HG03108 (cell line): Measurements from ENCODE around the gene ABHD14A.

Experiments
- ATAC-seq: cut with Tn5 transposase; IDR thresholded peaks from one replicate; pipeline ENCODE4 v1.9.1; 2021; ENCODE audit warnings: moderate library complexity; ENCODE audit not compliant: unreplicated experiment

ABHD14A gene

DNA sequence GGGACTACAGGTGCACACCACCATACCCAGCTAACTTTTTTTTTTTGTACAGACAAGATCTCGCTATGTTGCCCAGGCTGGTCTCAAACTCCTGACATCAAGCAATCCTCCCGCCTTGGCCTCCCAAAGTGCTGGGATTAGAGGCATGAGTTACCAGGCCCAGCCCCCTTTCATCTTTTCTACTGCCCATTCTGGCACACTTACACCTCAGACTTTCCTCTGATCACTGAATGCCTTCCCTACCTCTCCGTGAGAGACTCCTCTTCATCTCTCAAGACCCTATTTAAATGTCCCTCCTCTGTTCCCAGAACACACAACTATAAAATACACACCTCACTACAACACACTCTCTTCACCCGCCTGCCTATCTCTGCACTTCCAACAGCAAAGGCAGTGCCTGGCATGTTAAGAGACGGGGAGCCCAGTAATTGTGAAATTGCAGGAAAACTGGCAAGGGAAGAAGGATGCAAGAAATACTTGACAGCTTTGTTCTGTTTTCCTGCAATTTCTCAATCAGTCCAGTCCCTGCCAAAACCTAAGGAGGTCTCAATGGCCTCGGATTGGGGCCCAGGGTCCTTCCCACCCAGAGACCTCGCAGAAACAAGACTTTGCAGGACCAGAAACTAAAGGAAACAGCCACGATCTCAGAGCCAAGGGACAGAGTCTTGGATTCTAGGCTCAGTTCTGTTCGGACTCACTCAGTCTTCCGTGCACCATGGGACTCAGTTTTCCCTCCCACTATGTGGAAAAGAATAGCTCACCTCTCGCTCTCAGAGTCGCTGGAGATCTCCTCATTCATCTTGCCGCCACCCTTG is 34.0 kb upstream of the ABHD14A start:
- no peak for ATAC-seq

DNA sequence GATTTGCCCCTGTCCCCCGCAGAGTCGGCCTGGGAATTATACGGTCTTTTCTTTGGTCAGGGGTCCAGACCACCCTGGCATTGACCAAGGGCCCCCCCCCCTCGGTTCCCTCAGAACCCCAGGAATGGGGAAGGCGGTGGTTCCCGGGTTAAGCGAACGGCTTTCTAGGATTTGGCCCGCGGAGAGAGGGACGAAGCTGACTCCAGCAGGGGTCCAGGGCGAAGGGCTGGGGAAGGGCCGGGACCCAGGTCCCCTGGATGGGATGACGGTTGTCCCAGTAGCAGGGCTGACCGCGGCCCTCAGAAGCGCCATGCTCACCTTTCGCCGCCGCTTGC is 33.4 kb upstream of the ABHD14A start:
- no peak for ATAC-seq

DNA sequence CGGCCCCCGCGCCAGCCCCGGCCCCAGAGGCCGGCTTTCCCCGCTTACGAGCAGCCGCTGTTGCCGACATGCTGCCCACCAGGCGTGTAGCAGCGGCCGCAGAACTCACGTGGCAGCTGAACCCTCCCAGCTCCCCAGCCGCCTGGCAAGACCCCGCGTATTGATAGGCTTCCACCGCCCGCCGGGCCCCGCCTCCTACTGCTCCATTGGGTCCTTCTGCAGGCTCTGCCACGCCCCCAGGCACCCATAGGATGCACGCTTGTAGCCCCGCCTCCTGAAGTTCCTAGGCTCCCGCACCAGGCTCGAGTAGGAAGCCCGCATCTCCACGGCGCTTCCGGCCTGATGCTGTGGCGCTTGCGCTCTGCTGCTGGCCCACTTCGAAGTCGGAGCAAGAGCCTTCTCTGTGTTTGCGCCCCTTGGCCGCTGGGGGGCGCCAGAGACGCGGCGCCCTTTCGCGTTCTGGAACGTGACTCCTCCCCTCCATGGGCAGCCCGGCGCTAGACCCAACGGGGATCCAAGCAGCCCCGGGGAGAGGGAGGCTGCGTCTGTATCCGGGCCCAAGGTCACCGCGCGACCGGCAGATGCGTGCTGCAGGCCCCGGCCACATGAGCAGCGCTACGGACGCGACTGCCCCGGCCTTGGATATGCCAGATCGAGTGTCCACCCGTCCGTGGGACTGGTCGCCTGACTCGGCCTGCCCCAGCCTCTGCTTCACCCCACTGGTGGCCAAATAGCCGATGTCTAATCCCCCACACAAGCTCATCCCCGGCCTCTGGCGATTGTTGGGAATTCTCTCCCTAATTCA is 32.9 kb upstream of the ABHD14A start, which contains the start of the genes PARP3 and RRP9:
TSS of gene PARP3 (plus strand) at position 566 of the 805 bp plus-strand sequence. CDS start 993 bp downstream, outside the sequence.
TSS of gene RRP9 (minus strand) at position 107 of the 805 bp plus-strand sequence. CDS start at position 70, 37 bp downstream.
- ATAC-seq = peak; percentile 93

DNA sequence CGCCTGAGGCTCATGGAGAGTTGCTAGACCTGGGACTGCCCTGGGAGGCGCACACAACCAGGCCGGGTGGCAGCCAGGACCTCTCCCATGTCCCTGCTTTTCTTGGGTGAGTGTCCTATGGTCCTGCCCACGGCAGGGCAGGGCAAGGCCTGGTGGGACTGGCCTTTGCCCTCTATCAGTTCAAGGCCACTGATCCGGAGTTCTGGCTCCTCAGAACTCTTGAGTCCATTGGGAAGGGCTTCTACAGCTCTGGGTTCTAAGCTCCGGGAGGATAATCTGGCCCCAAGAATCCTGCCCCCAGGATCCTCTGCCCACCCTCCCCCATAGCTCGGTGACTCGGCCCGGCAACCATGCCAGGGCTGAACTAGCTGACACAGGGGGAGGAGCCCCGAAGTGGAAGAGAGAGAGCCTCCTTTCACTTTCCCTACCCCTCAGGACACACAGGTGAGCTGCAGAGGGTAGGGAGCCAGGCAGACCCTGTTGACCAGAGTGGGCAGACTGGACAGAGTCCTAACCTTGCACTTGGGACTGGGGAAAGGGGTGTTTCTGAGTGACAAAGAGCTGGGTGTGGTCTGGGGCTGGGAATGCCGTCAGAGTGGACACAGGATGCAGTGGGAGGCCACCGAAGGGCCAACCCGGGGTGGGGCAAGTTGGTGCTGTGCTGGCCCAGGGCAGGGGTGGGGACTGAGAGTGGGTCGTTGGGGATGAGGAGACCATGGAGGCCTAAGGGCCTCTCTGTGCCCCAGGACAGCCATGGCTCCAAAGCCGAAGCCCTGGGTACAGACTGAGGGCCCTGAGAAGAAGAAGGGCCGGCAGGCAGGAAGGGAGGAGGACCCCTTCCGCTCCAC is 32.0 kb upstream of the ABHD14A start:
- ATAC-seq = no peak

DNA sequence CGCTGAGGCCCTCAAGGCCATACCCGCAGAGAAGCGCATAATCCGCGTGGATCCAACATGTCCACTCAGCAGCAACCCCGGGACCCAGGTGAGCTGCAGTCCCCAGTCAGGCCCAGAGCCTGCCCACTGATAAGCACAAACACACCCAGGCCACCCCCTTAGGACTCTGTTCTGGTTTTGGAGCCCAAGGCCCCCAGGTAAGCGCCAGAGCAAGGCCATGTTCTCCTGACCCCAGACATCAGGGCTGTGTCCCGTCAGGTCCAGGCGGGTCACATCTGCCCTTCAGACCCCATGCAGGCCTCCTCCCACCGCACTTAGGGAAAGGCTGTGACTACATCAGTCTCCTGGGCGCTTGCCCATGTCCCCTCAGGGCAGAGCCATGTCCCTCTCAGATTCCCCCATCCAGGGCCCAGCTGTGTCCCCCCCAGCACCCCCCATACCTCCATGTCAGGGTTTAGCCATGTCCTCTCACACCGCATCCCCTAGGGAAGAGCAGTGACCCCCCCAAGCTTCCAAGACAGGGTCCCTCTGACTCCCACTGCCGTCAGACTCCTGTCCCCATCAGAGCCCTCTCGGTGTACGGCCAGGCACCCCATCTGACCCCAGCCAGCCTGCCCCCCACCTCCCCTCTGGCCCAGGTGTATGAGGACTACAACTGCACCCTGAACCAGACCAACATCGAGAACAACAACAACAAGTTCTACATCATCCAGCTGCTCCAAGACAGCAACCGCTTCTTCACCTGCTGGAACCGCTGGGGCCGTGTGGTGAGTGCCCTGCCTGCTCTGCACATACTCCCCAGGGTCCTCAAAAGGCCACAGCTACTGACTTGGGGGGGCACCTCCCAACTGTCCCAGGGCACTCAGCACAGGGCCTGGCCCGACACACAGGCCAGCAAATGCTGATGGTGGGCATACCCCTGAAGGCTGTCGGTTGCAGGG is 31.1 kb upstream of the ABHD14A start:
- no peak for ATAC-seq

DNA sequence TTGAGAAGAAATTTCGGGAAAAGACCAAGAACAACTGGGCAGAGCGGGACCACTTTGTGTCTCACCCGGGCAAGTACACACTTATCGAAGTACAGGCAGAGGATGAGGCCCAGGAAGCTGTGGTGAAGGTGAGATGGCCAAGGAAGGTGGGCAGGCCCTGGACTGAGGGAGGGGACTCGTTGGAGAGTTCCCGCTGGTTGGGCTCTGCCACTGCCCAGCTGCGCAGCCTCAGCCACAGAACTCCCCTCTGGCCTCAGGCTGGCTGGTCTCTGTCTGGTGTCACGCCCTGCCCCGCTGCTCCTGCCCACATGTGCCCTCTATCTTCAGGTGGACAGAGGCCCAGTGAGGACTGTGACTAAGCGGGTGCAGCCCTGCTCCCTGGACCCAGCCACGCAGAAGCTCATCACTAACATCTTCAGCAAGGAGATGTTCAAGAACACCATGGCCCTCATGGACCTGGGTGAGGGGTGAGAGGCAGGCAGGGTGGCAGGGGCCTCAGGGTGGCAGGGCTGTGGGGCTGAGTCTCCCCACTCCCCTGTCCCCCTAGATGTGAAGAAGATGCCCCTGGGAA is 30.3 kb upstream of the ABHD14A start:
- ATAC-seq = no peak

DNA sequence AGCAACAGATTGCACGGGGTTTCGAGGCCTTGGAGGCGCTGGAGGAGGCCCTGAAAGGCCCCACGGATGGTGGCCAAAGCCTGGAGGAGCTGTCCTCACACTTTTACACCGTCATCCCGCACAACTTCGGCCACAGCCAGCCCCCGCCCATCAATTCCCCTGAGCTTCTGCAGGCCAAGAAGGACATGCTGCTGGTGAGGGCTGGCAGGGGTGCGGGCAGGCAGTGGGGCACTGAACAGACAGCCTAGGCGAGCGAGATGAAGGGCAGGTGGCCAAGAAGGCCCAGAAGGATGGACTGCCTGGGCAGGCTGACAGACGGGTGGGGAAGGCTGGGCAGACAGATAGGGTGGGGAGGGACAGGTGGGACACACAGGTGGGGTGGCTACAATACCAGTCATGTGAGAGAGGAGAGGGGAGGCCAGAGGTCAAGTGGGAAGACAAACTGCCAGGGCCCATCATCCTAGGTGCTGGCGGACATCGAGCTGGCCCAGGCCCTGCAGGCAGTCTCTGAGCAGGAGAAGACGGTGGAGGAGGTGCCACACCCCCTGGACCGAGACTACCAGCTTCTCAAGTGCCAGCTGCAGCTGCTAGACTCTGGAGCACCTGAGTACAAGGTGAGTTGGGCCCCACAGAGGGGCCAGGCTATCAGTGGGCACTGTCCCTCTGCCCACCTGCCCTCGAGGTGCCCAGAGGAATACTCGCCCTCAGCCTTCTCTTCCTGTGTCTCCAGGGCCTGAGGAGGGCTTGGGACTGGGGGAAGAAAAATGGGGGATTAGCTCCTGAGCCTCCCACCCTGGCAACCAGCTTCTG is 29.6 kb upstream of the ABHD14A start:
- no peak for ATAC-seq

DNA sequence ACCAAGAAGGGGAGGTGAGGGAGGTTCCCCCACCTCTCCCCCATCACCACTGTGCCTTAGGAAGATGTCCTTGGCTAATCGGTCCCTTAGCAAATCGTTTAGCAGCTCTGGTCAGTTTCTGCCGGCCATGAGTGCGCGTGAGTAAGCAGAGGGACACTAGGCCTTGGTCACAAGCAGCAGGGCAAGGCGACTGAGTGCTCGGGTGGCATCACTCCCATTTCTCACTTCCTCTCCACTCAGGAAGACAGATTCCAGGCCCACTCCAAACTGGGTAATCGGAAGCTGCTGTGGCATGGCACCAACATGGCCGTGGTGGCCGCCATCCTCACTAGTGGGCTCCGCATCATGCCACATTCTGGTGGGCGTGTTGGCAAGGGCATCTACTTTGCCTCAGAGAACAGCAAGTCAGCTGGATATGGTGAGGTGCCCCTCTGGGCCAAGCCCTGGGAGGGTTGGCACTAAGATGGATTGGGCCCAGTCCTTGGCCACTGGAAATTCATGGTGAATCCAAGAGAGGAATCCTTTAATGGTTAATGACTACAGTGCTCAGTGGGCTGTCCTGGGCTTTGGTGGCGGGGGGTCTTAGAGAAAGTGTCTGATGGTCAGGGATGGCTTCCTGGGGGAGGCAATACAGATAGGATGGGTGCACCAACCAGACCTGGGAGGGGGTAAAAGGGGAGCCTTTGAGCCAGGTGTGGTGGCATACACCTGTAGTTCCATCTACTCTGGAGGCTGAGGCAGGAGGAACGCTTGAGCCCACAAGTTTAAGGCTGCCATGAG is 28.7 kb upstream of the ABHD14A start:
- no peak for ATAC-seq

DNA sequence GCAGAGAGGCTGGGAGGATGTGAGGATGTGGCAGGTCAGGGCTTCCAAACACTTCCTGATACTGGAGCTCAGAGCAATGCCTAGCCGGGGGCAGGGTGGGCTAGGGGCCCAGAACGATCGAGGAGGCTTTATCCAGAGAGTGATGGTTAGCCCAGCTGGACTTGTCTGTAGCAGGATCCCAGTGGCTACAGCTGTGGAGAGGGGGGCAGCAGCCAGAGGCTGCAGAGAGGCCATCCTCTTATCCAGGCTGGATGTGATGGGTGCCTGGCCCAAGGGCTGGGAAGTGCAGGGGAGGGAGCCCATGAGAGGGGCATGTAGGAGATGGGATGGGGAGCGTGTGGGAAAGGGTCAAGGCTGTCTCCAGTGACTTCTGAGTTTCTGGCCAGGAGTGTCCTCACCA is 28.1 kb upstream of the ABHD14A start:
- no peak for ATAC-seq

DNA sequence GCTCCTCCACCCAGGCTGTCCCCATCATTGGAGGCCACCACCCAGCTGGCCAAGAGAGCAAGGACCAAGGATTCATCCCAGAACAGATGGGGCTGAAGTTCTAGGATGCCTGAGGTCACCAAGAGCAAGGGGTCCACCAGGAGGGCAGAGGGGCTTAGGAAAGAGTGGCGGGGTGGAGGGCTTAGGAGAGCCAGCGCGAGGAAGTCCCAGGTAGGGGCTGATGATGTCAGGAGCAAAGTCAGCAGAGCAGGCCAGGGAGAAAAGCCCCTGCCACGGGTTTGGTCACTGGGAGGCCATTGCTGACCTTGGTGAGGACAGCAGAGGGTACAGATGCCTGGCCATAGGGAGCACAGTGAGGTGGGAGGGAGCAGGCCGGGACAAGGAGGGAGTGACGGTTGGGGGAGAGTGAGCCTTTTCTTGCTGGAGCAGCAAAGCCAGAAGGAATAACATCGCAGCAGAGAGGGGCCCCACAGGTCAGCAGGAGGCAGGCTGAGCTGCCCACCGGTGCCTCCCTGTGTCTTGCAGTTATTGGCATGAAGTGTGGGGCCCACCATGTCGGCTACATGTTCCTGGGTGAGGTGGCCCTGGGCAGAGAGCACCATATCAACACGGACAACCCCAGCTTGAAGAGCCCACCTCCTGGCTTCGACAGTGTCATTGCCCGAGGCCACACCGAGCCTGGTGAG is 27.5 kb upstream of the ABHD14A start:
- no peak for ATAC-seq

DNA sequence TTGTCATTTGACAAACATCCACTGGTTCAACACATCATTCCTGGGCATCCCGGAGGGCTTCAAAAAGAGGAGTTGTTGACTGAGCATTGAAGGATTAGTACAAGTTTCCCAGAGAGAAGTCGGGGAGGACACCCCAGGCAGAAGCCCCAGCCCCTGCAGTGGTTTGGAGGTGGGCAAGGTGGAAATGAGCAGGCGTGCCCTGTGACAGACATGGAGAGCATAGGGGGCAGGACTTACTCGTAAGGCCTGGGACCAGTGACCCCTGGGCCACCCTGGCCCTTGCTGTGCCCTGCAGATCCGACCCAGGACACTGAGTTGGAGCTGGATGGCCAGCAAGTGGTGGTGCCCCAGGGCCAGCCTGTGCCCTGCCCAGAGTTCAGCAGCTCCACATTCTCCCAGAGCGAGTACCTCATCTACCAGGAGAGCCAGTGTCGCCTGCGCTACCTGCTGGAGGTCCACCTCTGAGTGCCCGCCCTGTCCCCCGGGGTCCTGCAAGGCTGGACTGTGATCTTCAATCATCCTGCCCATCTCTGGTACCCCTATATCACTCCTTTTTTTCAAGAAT is 26.8 kb upstream of the ABHD14A start:
- ATAC-seq = no peak

DNA sequence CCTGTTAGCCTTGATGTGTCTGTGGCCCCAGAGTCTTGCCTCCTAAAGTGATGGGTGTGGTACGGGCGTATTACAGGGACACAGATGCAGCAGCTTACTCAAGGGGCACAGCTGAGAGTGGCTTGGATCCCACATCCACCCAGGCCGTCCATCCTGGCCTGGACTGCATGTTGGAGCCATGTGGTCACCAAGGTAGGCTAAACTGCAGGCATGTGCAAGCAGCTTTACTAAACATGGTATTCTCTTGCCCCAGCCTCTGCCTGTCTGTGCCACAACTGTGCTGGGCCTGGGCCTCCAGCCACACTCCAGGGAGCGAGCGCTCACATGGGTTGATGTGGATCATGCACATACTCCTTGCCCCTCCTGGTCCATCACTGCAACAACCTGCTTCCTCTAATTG is 25.7 kb upstream of the ABHD14A start:
- no peak for ATAC-seq

DNA sequence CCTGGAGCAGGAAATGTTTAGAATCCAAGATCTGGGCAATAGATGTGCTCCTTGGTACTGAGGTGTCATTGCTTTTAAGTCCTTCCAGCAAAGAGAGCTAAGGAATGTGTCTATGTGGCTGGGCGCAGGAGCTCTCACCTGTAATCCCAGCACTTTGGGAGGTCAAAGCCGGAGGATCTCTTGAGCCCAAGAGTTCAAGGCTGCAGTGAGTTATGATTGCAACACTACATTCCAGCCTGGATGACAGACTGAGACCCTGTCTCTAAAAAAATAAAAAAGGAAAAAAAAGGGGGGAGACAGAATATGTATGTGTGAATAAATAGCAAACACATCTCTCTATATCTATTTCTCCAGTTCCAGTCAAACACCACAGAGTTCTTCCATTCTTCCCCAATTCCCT is 24.0 kb upstream of the ABHD14A start:
- no peak for ATAC-seq

DNA sequence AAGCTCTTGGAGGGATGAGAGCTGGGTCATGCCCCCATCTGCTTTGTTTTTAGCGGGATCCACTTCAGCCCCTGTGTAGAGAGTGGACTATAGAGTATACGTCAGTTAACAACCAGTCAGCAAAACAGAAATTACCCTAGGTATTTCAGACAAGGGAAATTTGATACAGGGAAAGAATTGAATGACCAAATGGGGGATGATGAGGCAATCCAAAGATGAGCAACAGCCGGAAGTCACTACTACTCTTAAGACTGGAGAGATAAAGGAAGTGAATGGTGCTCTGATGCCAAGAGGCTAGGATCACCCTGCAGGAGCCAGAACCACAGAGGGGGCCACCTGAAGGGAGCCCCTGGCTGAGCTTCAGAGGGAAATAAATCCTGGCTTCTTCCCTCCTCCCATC is 21.4 kb upstream of the ABHD14A start:
- no peak for ATAC-seq

DNA sequence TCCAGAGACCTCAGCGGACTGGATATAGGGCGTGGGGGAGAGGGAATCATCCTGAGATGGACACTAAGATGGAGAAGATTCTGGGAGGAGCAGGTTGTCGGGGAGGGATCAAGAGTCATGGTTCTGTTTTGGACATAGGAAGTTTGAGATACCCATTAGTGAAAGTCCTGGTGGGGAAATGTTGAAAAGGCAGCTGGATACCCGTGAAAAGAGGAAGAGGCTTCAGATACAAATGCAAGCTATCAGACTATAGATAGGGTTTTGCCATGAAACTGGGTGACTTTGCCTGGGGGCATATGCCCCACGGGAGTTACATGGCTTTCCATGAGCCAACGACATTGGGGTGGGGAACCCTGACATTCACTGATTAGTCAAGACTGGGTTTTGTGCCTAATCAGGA is 20.8 kb upstream of the ABHD14A start:
- ATAC-seq = no peak

DNA sequence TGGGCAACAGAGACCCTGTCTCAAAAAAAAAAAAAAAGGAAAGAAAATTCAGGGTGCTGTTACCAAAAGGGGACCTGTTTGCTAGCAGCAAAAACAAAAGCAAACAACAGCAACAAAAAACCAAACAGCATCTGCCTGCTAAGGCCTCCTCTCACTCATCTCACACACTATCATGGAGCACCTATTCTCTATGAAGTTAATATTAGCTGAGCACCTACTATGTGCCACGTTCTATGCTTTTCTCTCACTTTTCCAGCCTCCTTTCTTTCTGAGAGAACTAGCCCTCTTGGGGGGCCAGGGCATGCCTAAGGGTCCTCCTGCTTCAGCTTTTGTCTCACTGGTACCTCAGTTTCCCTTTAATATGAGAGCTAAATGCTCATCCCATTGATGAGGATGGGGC is 20.2 kb upstream of the ABHD14A start:
- no peak for ATAC-seq

DNA sequence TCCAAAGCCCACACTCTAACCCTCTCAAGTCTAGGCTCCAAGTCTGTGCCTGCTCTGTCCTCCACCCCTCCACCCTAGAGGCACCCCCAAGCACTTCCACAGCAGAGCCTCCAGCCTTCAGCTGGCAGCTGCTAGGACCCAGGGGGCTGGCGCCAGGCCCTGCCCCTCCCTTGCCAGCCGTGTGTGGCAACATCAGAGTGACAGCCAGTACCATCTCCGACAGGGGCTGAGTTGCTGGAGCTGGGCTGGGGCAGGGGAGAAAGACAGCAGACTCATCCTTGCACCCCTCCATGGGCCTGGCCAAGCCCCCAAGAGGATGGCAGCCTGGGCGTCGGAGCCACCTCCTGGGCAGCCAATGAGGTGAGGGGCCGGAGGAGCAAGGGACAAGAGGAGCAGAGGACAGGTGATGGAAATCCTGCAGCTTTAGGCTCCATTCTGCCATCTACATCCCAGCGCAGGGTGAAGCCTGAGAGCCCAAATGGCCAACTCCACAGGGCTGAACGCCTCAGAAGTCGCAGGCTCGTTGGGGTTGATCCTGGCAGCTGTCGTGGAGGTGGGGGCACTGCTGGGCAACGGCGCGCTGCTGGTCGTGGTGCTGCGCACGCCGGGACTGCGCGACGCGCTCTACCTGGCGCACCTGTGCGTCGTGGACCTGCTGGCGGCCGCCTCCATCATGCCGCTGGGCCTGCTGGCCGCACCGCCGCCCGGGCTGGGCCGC is 19.5 kb upstream of the ABHD14A start, which contains the start of gene GPR62:
TSS of gene GPR62 (plus strand) at position 207 of the 718 bp plus-strand sequence. CDS start at position 479, 272 bp downstream.
- ATAC-seq = no peak
